NCI-H1105 (cell line): ENCODE measurements around the gene SMOC1.
"Not testable (repeated sequence)": the region's sequence is repeated elsewhere in the genome, so short reads cannot be mapped to it uniquely, and the experiment has no call there.

ENCODE experiments used
- DNase-seq: peaks from one replicate; lab custom pipeline; 2025; lab: John Stamatoyannopoulos, UW

Gene SMOC1

DNA sequence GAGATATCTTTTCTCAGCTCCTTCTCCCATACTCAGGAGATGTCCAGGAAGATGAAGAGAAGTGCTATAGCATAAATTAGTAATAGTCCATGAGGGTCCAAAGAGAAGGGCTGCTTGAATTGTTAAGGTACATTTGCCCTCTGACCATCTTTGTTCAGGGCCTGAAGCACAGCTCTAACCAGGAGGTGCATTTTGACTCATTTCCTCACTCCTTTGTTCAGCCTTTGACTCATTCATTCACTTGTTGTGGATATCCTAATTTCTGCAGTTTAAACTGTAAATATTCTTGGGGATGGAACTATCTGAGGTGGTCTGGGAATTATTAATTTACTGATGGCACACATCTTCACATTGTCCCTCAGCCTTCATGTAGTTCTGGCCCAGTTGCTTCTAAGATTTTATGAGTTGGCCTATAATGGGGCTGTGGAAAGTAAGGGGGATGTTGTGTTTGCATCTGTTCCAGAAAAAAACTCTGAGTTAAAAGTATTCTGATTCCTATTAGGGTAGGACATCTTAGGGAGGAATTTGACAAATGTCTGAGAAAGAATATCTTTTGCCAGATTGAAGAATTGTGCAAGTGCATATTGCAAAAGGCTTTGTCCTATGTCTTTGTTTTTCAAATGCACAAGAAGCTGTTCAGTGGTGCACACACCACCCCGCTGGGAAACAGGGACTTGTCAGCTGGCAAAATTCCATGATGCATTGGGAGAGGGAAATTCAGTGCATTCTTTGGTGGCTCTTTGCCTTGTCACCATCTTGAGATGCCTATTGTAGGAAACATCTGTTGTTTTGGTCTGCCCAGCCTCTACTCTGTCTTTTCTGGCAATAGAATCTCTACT is 22.1 kb downstream of the SMOC1 start:
- no peak for DNase-seq

DNA sequence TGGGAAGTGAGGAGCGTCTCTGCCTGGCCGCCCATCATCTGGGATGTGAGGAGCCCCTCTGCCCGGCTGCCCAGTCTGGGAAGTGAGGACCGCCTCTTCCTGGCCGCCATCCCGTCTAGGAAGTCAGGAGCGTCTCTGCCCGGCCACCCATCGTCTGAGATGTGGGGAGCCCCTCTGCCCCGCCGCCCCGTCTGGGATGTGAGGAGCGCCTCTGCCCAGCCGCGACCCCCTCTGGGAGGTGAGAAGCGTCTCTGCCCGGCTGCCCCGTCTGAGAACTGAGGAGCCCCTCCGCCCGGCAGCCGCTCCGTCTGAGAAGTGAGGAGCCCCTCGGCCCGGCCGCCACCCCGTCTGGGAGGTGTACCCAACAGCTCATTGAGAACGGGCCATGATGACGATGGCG is 23.8 kb downstream of the SMOC1 start:
- DNase-seq, result not testable (repeated sequence)

DNA sequence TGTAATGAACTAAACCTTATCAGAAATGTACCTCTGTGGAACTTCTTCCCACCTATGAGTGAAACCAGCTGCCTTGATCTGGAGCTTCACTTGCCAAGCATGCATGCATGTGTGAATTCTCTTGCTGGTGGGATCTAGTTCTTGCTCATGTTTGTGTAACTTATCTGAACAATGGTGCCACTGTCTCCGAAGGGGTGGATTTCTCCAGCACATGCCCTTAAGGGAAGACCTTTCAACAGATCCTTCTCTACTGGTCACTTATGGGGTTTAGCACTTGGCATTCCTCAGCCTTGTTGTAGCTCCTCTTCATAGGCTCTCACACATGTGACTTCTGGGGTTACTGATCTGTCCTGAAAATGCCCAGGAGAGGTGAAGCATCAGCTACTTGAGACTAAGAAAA is 25.0 kb downstream of the SMOC1 start:
- DNase-seq, result no peak

DNA sequence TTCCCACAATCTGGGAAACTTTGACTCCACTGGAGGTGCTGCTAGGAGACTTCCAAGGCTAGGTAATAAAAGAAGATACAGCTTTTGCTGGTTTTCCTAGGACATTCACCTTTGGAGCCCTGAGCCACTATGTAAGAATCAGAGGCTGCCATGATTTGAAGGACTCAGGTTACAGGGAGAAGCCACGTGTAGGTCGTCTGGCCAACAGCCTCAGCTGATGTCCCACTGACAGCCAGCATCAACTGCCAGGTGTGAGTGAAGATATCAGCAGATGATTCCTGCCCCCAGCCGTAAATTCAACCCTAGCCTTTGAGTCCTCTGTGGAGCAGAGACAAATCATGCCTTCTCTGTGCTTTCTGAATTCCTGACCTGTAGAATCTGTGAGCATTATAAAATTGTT is 27.0 kb downstream of the SMOC1 start:
- DNase-seq, result no peak

DNA sequence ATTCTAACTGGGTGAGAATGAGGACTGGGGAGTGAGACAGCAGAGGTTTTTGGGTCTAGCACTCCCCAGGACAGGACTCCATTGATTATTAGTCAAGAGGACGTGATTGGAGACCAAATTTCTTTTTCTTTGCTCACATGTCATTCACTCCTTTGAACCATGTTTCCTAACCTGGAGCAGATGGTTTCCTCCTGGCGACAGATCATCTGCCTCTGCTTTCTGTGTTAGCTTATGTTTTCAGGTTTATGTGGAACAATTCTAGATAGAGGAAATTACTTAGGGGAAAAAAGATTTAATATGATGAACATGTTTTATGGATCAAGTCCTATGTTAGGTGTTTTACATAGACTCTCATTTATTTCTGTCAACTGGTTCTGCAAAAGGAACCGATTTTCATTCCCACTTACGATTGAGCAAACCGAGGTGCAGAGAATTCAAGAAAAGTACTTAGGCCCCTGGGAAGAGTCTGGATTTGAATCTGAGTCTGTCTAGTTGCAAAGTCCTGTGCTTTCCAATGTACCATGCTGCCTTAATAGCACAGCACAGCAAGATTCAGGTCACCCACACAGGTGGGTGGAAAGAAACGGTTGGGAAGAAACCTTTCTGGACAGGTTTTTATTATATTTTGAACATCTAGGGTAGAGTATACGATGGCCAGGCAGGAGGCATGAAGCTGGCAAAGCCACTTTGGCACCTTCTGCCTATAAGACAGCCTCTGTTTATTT is 30.8 kb downstream of the SMOC1 start:
- DNase-seq, result no peak

DNA sequence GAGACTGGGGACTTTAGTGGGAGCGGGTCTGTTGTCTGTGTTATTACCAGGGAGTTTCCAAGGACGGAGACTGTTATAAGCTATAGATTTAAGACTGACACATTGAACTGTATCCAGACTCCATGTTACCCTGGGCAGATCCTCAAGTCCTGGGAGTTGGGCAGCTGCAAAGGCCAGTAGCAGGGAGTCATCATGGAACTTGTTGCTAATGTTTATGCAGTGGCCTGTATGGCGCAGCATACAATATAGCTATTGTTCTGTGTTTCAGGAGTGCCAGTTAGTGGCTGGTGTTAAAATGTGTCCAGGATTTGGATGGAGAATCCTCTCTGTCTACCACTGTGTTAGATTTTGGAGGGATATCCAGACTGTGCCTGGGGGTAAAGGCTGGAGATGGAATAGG is 31.7 kb downstream of the SMOC1 start:
- no peak for DNase-seq

- DNase-seq, result no peak
These were observed 34.5 kb downstream of the SMOC1 start for GRCh38 chr14:69913686-69914085.

GRCh38 chr14:69916396-69916795 is 37.2 kb downstream of the SMOC1 start:
- no peak for DNase-seq

DNA sequence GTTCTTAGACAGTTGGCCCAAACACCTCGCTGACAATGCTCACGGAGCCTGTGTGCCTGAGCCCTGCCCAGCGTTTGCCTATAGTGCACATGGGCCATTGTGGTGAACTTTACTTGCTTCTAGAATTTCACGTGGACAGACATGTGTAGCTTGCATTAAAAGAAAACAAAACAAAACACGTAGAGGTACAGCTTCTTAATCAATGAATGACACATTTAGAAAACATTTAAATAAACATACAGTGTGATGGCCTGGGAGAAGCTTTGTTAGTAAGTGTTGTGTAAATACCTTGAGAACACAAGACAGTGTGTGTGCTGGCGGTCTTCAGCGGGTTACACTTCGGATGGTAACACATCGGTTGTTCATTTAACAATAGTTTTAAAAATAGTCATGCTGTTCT is 38.1 kb downstream of the SMOC1 start:
- DNase-seq, result no peak

GRCh38 chr14:69919815-69920214 is 40.6 kb downstream of the SMOC1 start:
- DNase-seq, result no peak

DNA sequence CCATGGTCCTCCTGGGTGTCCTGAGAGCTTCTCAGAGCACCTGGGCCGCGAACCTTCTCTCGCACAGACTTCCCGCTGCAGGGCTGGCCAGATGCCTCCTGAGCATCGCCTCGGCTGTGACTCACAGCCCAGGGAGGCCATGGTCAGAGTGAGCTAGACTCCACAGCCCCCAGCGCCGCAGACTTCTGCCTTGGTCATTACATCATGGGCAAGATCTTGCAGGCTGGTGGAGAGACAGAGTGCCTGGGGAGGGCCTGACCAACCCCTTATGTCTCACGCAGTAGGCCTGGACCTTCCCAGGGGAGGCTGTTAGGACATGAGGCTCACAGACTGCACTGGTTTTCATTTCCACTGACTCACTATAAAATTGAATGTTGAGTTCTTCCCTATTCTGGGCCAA is 41.8 kb downstream of the SMOC1 start:
- no peak for DNase-seq

GRCh38 chr14:69922198-69922597 is 43.0 kb downstream of the SMOC1 start:
- DNase-seq, result no peak

DNA sequence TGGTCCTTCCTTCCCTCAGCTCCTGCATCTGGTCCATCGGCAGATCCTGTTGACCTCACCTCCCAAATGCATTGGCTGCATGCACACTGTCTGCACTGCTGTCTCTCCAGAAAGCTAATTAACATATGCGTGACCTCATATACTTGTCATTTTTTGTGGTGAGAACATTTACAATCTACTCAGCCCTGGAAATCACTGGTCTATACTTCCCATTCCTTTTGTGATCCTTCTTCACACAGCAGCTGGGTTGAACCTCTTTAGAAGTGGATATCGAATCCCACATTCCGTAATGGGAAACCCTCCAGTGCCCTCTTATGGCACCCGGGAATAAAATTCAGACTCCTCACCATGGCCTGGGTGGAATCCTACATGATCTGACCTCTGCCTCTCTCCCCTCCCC is 45.0 kb downstream of the SMOC1 start:
- DNase-seq, result no peak

GRCh38 chr14:69928111-69928523 is 48.9 kb downstream of the SMOC1 start:
- no peak for DNase-seq

DNA sequence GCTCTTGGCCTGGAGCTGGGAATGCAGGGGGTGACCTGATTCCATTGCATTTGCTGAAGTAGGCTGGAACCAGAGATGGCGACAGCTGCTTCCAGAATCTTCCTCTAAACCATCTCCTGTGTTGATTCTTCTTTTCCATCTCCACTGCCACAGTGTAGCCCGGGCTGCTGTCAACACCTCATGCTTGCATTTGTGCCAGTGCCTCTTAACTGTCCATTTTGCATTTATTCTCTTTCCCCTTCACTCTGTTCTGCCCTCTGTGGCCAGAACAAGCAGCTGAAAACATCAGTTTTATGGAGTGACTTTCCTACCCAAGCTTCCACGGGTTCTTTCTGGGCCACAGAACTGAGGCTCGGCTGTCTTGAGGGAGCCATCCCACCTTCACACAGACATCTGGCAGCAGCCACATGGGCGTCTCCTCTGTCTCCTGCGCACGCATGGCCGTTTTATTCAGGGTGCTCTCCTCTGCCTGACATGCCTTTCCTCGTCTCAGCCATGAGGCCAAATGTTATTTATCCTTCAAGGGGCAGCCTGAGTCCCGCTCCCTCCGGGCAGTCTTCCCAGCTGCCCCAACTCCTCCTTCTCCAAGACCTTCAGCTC is 51.7 kb downstream of the SMOC1 start:
- no peak for DNase-seq

DNA sequence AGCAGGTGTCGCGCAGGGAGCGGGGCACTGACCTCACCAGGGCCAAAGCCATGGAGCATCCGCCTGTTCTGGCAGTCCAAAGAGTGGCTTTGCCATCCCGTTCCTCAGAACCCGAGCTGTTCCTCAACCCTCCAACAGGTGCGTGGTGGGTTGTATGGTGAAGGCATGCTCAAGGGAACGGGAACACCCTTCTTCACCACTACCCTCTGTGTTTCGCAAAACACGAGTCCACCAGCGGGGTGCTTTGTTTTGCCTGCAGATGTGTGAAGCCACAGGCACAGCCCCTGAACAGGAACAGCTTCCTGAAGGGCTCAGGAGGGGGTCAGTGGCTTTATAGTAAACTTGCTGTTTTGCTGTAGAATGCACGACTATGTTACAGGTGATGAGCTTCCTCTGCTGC is 52.7 kb downstream of the SMOC1 start:
- no peak for DNase-seq

DNA sequence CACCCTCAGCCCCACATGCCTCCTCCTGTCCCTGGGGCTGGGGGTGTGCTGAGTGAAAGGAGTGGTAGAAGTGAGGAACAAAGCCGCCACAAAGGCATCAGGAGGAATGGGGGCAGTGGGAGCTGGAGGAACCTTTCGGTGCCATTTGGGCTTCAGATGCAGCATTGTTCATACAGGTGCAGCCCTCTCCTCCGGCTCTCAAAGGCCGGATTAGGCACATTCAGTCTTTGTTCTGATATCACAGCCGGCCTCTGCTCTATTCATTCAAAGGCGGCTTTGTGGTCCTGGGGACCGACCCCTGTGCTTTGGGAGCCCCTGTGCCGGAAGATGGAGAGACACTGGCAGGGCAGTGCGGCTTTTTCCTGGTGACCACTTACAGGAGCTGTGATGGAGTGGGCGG is 53.2 kb downstream of the SMOC1 start:
- no peak for DNase-seq

DNA sequence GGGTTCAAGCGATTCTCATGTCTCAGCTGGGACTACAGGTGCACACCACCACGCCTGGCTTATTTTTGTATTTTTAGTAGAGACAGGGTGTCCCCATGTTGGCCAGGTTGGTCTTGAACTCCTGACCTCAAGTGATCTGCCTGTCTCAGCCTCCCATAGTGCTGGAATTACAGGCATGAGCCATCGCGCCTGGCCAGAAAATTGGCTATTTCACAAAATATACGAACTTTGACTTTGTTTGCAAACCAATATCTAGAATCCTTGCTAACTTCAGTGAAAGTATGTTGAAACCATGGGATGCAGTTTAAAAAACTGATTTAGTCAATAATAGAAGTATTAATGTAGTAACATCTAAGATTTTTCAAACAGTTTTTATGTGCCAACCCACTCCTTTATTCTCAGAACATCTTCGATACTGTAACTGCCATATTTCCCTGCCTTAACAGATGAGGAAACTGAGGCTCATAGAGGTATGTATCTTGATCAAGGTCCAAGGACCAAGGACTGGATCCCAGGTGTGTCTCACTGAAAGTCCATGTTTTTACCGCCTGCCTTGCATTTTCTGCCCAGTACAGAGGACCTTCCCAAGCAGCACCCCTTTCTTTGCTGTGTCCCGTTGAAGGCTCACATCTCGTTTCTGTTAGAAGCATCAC is 54.5 kb downstream of the SMOC1 start:
- DNase-seq, result no peak

GRCh38 chr14:69937367-69938081 is 58.3 kb downstream of the SMOC1 start:
- DNase-seq, result no peak

GRCh38 chr14:69938751-69939150 is 59.5 kb downstream of the SMOC1 start:
- DNase-seq, result no peak

- DNase-seq, result no peak
These were observed 62.8 kb downstream of the SMOC1 start for GRCh38 chr14:69941768-69942742.
